Liver (tissue), 9 donors: Measurements from ENCODE around the gene RPH3AL. TPM values are rescaled to one million over a fixed set of nuclear protein-coding genes. Genes with fewer than 3 reads are reported as not detected.

Experiments used
- DNase-seq: peaks from one replicate; pipeline ENCODE4 v3.0.0-alpha.2; 2017; ENCODE audit warnings: low spot score
- H3K27ac ChIP-seq, 2 donors: one replicate each; pipeline ENCODE4 v1.7.0; 2013; ENCODE audit warnings: inconsistent platforms in 2 of 2, low read length in 2 of 2, control low read depth in 1 of 2, low read depth in 1 of 2, mild to moderate bottlenecking in 1 of 2
- H3K27me3 ChIP-seq, 4 donors: one replicate each; pipeline versions ENCODE4 v1.6.1 to v1.7.0; 2013; ENCODE audit warnings: low read length in 3 of 4, inconsistent platforms in 1 of 4, mild to moderate bottlenecking in 1 of 4, moderate library complexity in 1 of 4; ENCODE audit not compliant: control insufficient read depth in 4 of 4, insufficient read depth in 4 of 4
- H3K36me3 ChIP-seq, 4 donors: one replicate each; pipeline versions ENCODE4 v1.6.1 to v1.7.0; 2013; ENCODE audit warnings: low read length in 3 of 4, mild to moderate bottlenecking in 3 of 4, low read depth in 1 of 4, moderate library complexity in 1 of 4; ENCODE audit not compliant: control insufficient read depth in 4 of 4, insufficient read depth in 3 of 4
- H3K4me1 ChIP-seq, 4 donors: one replicate each; pipeline versions ENCODE4 v1.6.1 to v1.7.0; 2013; ENCODE audit warnings: low read length in 3 of 4, mild to moderate bottlenecking in 3 of 4, moderate library complexity in 1 of 4; ENCODE audit not compliant: control insufficient read depth in 4 of 4, insufficient read depth in 4 of 4
- H3K4me3 ChIP-seq, 3 donors: one replicate each; pipeline versions ENCODE4 v1.6.1 to v1.7.0; 2013; ENCODE audit warnings: low read length in 3 of 3, control low read depth in 1 of 3, low read depth in 1 of 3, mild to moderate bottlenecking in 1 of 3
- H3K9ac ChIP-seq, 2 donors: one replicate each; pipeline ENCODE4 v1.7.0; 2013; ENCODE audit warnings: low read length in 2 of 2, mild to moderate bottlenecking in 2 of 2, moderate library complexity in 2 of 2, control low read depth in 1 of 2, low read depth in 1 of 2
- H3K9me3 ChIP-seq, 4 donors: one replicate each; pipeline versions ENCODE4 v1.6.1 to v1.7.0; 2013; ENCODE audit warnings: low read length in 3 of 4; ENCODE audit not compliant: control insufficient read depth in 4 of 4
- EGR1 ChIP-seq, 2 donors: IDR thresholded peaks; 2 replicates each; pipeline ENCODE4 v1.6.1; 2016 to 2018; ENCODE audit warnings: antibody characterized with exemption in 2 of 2, low read depth in 2 of 2
- FOXA2 ChIP-seq: IDR thresholded peaks from 2 replicates; pipeline ENCODE4 v1.6.1; 2016; ENCODE audit warnings: antibody characterized with exemption
- NR2F2 ChIP-seq: IDR thresholded peaks from 2 replicates; pipeline ENCODE4 v1.6.1; 2016; ENCODE audit warnings: antibody characterized with exemption
- RAD21 ChIP-seq, 2 donors: IDR thresholded peaks; 2 replicates each; pipeline ENCODE4 v1.6.1; 2016; ENCODE audit warnings: antibody characterized with exemption in 2 of 2, mild to moderate bottlenecking in 2 of 2
- RXRA ChIP-seq, 2 donors: IDR thresholded peaks; 2 replicates each; pipeline ENCODE4 v1.6.1; 2017 to 2018; ENCODE audit warnings: antibody characterized with exemption in 2 of 2, mild to moderate bottlenecking in 1 of 2
- SP1 ChIP-seq: IDR thresholded peaks from 2 replicates; pipeline ENCODE4 v1.6.1; 2018; ENCODE audit warnings: antibody characterized with exemption, mild to moderate bottlenecking
- WGBS: extraction: QIAGEN DNeasy Blood & Tissue Kit; methylation state at CpG from one replicate; pipeline ENCODE4 v1.1.7; 2013; 5-methylcytosine and 5-hydroxymethylcytosine counted together
- polyA plus RNA-seq, 2 donors: library from polyadenylated mRNA; stranded (reverse) in 1 of 2; unstranded in 1 of 2; fragments of 200-250 nt in 1 of 2; fragments of >200 nt in 1 of 2; fragmentation: Nextera tagmentation in 1 of 2; extraction: Ambion mirVana in 1 of 2; gene quantifications; one replicate each; pipeline versions ENCODE4 v1.2.1 to v1.2.3, GENCODE V29; 2013 to 2015
- total RNA-seq, 2 donors: library from RNA; depleted of rRNA; stranded (reverse); fragments of >200 nt; gene quantifications; one replicate each; pipeline ENCODE4 v1.2.3, GENCODE V29; 2014
- TF ChIP-seq, protein P1 (sequence below): IDR thresholded peaks from 2 replicates; pipeline ENCODE4 v1.6.1; 2016; ENCODE audit warnings: antibody characterized with exemption, mild to moderate bottlenecking
- TF ChIP-seq, protein P2 (sequence below): IDR thresholded peaks from 2 replicates; pipeline ENCODE4 v1.6.1; 2016; ENCODE audit warnings: antibody characterized with exemption
- TF ChIP-seq, protein P3 (sequence below): IDR thresholded peaks from 2 replicates; pipeline ENCODE4 v1.6.1; 2016; ENCODE audit warnings: antibody characterized with exemption
- TF ChIP-seq, protein P4 (sequence below): IDR thresholded peaks from 2 replicates; pipeline ENCODE4 v1.6.1; 2016; ENCODE audit warnings: antibody characterized with exemption
- donor health status: healthy.
- donor health status: healthy.
- donor health status: healthy.
- donor health status: healthy.
- donor health status: healthy.

The RPH3AL gene
- total and polyA plus RNA-seq, 4 donors, result 8.5 to 52.5 (median 13.9) TPM

DNA sequence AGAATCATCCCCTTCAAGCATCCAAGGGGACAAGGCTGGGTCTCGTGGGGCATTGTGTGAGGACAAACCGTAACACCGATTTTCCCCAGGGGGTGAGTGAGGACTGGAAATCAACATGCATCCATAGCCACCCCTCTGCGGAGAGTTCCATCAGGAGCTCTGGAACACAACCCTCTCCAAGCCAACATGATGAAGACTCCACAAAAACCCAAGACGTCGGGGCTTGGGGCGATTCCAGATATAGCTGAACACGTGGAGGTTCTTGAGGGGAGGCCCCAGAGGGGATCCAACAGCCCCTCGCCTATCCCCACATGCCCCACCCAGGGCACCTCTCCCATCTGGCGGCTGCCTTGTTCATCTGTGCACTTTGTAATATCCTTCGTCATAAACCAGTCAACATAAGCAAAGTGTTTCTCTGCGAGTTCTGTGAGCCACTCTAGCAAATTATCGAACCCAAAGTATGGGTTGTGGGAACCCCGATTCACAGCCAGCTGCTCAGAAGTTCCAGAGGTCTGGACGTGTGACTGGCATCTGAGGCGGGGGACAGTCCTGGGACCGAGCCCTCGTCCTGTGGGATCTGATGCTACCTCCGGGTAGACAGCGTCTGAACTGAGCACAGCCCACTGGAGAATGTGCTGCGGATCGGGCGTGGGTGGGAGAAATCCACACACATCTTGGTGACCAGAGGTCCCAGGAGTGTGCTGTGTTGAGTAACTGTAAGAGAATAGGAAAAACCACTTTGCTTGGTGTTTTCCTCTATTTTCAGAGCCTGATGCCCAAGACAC lies 55.5 kb downstream of the RPH3AL start:
- Histone ChIP-seq H3K27ac (no peak overlapping the region), H3K9me3 (no peaks in the 10 kb centered on the region), H3K4me3 (no peak overlapping the region), H3K9ac (no peak overlapping the region), H3K4me1 (no peaks in the 10 kb centered on the region), H3K27me3 (no peaks in the 10 kb centered on the region), H3K36me3 (peaks cover 0 to 12% (median 0%) of the 10 kb centered on the region in 4 donors)
- WGBS, result 95% methylated on average over 23 of the region's 23 CpGs
- DNase-seq, result no peak
- TF ChIP-seq NR2F2 (no peak), EGR1 (IDR thresholded peaks at IDR 0.05; ENCODE audit: low read depth in 2 of 2) (no peak)
- TF ChIP-seq, protein P1, sequence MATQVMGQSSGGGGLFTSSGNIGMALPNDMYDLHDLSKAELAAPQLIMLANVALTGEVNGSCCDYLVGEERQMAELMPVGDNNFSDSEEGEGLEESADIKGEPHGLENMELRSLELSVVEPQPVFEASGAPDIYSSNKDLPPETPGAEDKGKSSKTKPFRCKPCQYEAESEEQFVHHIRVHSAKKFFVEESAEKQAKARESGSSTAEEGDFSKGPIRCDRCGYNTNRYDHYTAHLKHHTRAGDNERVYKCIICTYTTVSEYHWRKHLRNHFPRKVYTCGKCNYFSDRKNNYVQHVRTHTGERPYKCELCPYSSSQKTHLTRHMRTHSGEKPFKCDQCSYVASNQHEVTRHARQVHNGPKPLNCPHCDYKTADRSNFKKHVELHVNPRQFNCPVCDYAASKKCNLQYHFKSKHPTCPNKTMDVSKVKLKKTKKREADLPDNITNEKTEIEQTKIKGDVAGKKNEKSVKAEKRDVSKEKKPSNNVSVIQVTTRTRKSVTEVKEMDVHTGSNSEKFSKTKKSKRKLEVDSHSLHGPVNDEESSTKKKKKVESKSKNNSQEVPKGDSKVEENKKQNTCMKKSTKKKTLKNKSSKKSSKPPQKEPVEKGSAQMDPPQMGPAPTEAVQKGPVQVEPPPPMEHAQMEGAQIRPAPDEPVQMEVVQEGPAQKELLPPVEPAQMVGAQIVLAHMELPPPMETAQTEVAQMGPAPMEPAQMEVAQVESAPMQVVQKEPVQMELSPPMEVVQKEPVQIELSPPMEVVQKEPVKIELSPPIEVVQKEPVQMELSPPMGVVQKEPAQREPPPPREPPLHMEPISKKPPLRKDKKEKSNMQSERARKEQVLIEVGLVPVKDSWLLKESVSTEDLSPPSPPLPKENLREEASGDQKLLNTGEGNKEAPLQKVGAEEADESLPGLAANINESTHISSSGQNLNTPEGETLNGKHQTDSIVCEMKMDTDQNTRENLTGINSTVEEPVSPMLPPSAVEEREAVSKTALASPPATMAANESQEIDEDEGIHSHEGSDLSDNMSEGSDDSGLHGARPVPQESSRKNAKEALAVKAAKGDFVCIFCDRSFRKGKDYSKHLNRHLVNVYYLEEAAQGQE, result no peak
- TF ChIP-seq, protein P2, sequence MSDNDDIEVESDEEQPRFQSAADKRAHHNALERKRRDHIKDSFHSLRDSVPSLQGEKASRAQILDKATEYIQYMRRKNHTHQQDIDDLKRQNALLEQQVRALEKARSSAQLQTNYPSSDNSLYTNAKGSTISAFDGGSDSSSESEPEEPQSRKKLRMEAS, result no peak
- TF ChIP-seq, protein P3, sequence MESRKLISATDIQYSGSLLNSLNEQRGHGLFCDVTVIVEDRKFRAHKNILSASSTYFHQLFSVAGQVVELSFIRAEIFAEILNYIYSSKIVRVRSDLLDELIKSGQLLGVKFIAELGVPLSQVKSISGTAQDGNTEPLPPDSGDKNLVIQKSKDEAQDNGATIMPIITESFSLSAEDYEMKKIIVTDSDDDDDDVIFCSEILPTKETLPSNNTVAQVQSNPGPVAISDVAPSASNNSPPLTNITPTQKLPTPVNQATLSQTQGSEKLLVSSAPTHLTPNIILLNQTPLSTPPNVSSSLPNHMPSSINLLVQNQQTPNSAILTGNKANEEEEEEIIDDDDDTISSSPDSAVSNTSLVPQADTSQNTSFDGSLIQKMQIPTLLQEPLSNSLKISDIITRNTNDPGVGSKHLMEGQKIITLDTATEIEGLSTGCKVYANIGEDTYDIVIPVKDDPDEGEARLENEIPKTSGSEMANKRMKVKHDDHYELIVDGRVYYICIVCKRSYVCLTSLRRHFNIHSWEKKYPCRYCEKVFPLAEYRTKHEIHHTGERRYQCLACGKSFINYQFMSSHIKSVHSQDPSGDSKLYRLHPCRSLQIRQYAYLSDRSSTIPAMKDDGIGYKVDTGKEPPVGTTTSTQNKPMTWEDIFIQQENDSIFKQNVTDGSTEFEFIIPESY, result no peak
- TF ChIP-seq, protein P4, sequence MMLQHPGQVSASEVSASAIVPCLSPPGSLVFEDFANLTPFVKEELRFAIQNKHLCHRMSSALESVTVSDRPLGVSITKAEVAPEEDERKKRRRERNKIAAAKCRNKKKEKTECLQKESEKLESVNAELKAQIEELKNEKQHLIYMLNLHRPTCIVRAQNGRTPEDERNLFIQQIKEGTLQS, result no peak

DNA sequence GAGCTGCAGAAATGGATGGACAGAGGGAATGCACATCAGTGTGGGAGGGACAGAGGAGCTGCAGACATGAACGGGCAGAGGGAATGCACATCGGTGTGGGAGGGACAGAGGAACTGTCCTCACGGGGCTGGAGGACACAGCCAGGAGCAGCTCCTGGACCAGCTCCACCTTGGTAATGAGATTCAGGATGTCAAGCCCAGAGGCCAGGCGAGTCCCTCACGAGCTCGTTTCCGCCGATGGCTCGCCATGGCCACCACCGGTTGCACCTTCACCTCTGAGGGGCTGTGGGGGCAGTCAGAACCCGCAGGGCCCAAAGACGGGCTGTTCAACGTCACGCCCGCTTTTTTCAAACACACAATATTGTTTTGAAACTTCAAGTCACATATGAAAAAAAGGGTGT lies 56.2 kb downstream of the RPH3AL start:
- no peak for DNase-seq
- no peaks in the 10 kb centered on the region for H3K27me3 ChIP-seq
- H3K9ac ChIP-seq, result no peak overlapping the region
- 93% methylated on average over 15 of the region's 15 CpGs for WGBS
- no peak overlapping the region for H3K4me3 ChIP-seq
- no peaks in the 10 kb centered on the region for H3K4me1 ChIP-seq
- no peaks in the 10 kb centered on the region for H3K9me3 ChIP-seq
- peaks cover 0 to 8% (median 2%) of the 10 kb centered on the region in 4 donors for H3K36me3 ChIP-seq
- H3K27ac ChIP-seq, result no peak overlapping the region
- TF ChIP-seq SP1, result no peak
- TF ChIP-seq, protein P4, result no peak
- TF ChIP-seq RAD21 (IDR thresholded peaks at IDR 0.05), result no peak
- no peak for TF ChIP-seq RXRA (IDR thresholded peaks at IDR 0.05)
- no peak for TF ChIP-seq FOXA2
